Karpas-422 (cell line): Measurements from ENCODE around the gene PIGN. TPM values are rescaled to one million over a fixed set of nuclear protein-coding genes. Genes with fewer than 3 reads are reported as not detected.
"Not testable (repeated sequence)": the region's sequence is repeated elsewhere in the genome, so short reads cannot be mapped to it uniquely, and the experiment has no call there.

Source experiments
- DNase-seq: peaks from one replicate; pipeline ENCODE4 v3.0.0-alpha.2; 2015
- H2AFZ ChIP-seq: fragments of 200-600 bp; sonication (generic); 2 replicates; pipeline ENCODE4 v1.6.1; 2014; ENCODE audit warnings: antibody characterized with exemption, low read length, mixed read lengths
- H3K27ac ChIP-seq: fragments of 200-600 bp; sonication (generic); 2 replicates; pipeline ENCODE4 v1.5.1; 2014; ENCODE audit warnings: mild to moderate bottlenecking, low read length, moderate library complexity
- H3K27me3 ChIP-seq: fragments of 200-600 bp; sonication (generic); 2 replicates; pipeline ENCODE4 v1.6.1; 2014; ENCODE audit warnings: low read length, mixed read lengths
- H3K36me3 ChIP-seq: fragments of 200-600 bp; sonication (generic); 2 replicates; pipeline ENCODE4 v1.6.1; 2014; ENCODE audit warnings: low read length, mixed read lengths; ENCODE audit not compliant: insufficient read depth
- H3K4me1 ChIP-seq: fragments of 200-600 bp; sonication (generic); 2 replicates; pipeline ENCODE4 v1.6.1; 2014; ENCODE audit warnings: mild to moderate bottlenecking, low read length, mixed read lengths
- H3K4me2 ChIP-seq: fragments of 200-600 bp; sonication (generic); 2 replicates; pipeline ENCODE4 v1.6.1; 2014; ENCODE audit warnings: low read length, low read depth, mild to moderate bottlenecking; ENCODE audit not compliant: poor library complexity, severe bottlenecking
- H3K4me3 ChIP-seq: fragments of 200-600 bp; sonication (generic); 2 replicates; pipeline ENCODE4 v1.5.1; 2014; ENCODE audit warnings: mild to moderate bottlenecking, antibody characterized with exemption, low read length, mixed read lengths
- H3K79me2 ChIP-seq: fragments of 200-600 bp; sonication (generic); 2 replicates; pipeline ENCODE4 v1.6.1; 2014; ENCODE audit warnings: mild to moderate bottlenecking, low read length, mixed read lengths
- H3K9ac ChIP-seq: fragments of 200-600 bp; sonication (generic); 2 replicates; pipeline ENCODE4 v1.6.0; 2014; ENCODE audit warnings: low read length
- H3K9me2 ChIP-seq: fragments of 200-600 bp; sonication (generic), shearing (Covaris generic); replicated peaks from 2 replicates; pipeline ENCODE4 v1.6.0; 2014; ENCODE audit warnings: mild to moderate bottlenecking, low read length, moderate library complexity; ENCODE audit not compliant: insufficient read depth
- H3K9me3 ChIP-seq: fragments of 300-700, 200-600 bp; sonication (generic); 2 replicates; pipeline ENCODE4 v1.6.1; 2014; ENCODE audit warnings: low read length, mixed read lengths
- H4K20me1 ChIP-seq: fragments of 200-600 bp; sonication (generic); 2 replicates; pipeline ENCODE4 v1.6.1; 2014; ENCODE audit warnings: mild to moderate bottlenecking, antibody characterized with exemption, low read length, low read depth; ENCODE audit not compliant: insufficient read depth
- total RNA-seq: library from RNA; depleted of rRNA; stranded (reverse); fragments of >200 nt; shearing (Covaris generic); gene quantifications from 2 replicates; pipeline ENCODE4 v1.2.3, GENCODE V29; 2014; ENCODE audit warnings: low replicate concordance

The PIGN gene
- total RNA-seq, 1 experiment from 2014 or later, result 68.5 TPM

GRCh38 chr18:62172298-62172697, 14.6 kb downstream of the PIGN start:
- H3K4me1 ChIP-seq, result peaks cover 4% of the 10 kb centered on the region; the same call in 1 of the 2 replicates

GRCh38 chr18:62170857-62171256, 16.0 kb downstream of the PIGN start:
- peaks cover 4% of the 10 kb centered on the region; the same call in 1 of the 2 replicates for H3K4me1 ChIP-seq
- no peak for DNase-seq
- peaks cover 7% of the 10 kb centered on the region; the same call in 1 of the 2 replicates for H3K36me3 ChIP-seq

More at GRCh38 chr18:62172298-62172697, 14.6 kb downstream of the PIGN start:
- H3K27me3 ChIP-seq, result no peaks in the 10 kb centered on the region
- peaks cover 7% of the 10 kb centered on the region; the same call in 1 of the 2 replicates for H3K36me3 ChIP-seq
- no peaks in the 10 kb centered on the region for H3K9me3 ChIP-seq
- H3K79me2 ChIP-seq, result peaks cover 96% of the 10 kb centered on the region
- H3K9ac ChIP-seq, result no peak overlapping the region
- DNase-seq, result no peak
- no peaks in the 10 kb centered on the region for H3K9me2 ChIP-seq
- H4K20me1 ChIP-seq, result no peaks in the 10 kb centered on the region
- no peak overlapping the region for H2AFZ ChIP-seq
- no peak overlapping the region for H3K27ac ChIP-seq
- no peak overlapping the region for H3K4me2 ChIP-seq
- no peak overlapping the region for H3K4me3 ChIP-seq

GRCh38 chr18:62166524-62166923, 20.3 kb downstream of the PIGN start:
- H3K4me2 ChIP-seq, H3K9me2 ChIP-seq: not testable (repeated sequence)
- H3K79me2 ChIP-seq, result peaks cover 85% of the 10 kb centered on the region

More at GRCh38 chr18:62170857-62171256, 16.0 kb downstream of the PIGN start:
- Histone ChIP-seq H3K27ac (no peak overlapping the region), H3K4me2 (no peak overlapping the region), H4K20me1 (no peaks in the 10 kb centered on the region), H3K27me3 (no peaks in the 10 kb centered on the region), H3K9me2 (no peaks in the 10 kb centered on the region), H3K9me3 (no peaks in the 10 kb centered on the region), H3K79me2 (peaks cover 86% of the 10 kb centered on the region), H3K4me3 (no peak overlapping the region), H2AFZ (no peak overlapping the region), H3K9ac (no peak overlapping the region)

GRCh38 chr18:62165583-62165982, 21.3 kb downstream of the PIGN start:
- peaks cover 14% of the 10 kb centered on the region for H3K4me1 ChIP-seq
- peaks cover 83% of the 10 kb centered on the region for H3K79me2 ChIP-seq
- H3K9ac ChIP-seq, result no peak overlapping the region
- no peak for DNase-seq
- H3K9me2 ChIP-seq, result no peaks in the 10 kb centered on the region
- H3K4me2 ChIP-seq, result no peak overlapping the region
- no peaks in the 10 kb centered on the region for H3K27me3 ChIP-seq
- H4K20me1 ChIP-seq, result no peaks in the 10 kb centered on the region
- H3K27ac ChIP-seq, result no peak overlapping the region
- peaks cover 14% of the 10 kb centered on the region for H3K36me3 ChIP-seq
- no peak overlapping the region for H3K4me3 ChIP-seq
- no peak overlapping the region for H2AFZ ChIP-seq
- H3K9me3 ChIP-seq, result no peaks in the 10 kb centered on the region; the same call in 1 of the 2 replicates

More at GRCh38 chr18:62166524-62166923, 20.3 kb downstream of the PIGN start:
- H3K27me3 ChIP-seq, H3K9me3 ChIP-seq, H3K9ac ChIP-seq, H3K27ac ChIP-seq, DNase-seq, H4K20me1 ChIP-seq, H2AFZ ChIP-seq, H3K4me3 ChIP-seq, H3K36me3 ChIP-seq: not testable (repeated sequence)
- H3K4me1 ChIP-seq, result peaks cover 14% of the 10 kb centered on the region

GRCh38 chr18:62164855-62165487, 21.9 kb downstream of the PIGN start:
- Histone ChIP-seq H2AFZ (no peak overlapping the region), H4K20me1 (no peaks in the 10 kb centered on the region), H3K4me1 (peaks cover 14% of the 10 kb centered on the region), H3K9me3 (no peaks in the 10 kb centered on the region; the same call in 1 of the 2 replicates), H3K27me3 (no peaks in the 10 kb centered on the region), H3K4me2 (no peak overlapping the region), H3K27ac (no peak overlapping the region), H3K4me3 (no peak overlapping the region), H3K9me2 (no peaks in the 10 kb centered on the region), H3K79me2 (peaks cover 80% of the 10 kb centered on the region), H3K36me3 (peaks cover 14% of the 10 kb centered on the region), H3K9ac (no peak overlapping the region)
- no peak for DNase-seq

GRCh38 chr18:62164310-62164709, 22.5 kb downstream of the PIGN start:
- H3K27ac ChIP-seq, result no peak overlapping the region

GRCh38 chr18:62157843-62158242, 29.0 kb downstream of the PIGN start:
- DNase-seq, result no peak
- H3K36me3 ChIP-seq, result peaks cover 33% of the 10 kb centered on the region; the same call in 1 of the 2 replicates
- no peaks in the 10 kb centered on the region for H3K27me3 ChIP-seq
- H3K9me2 ChIP-seq, result no peaks in the 10 kb centered on the region
- H3K4me1 ChIP-seq, result peaks cover 6% of the 10 kb centered on the region
- no peak overlapping the region for H3K4me3 ChIP-seq
- no peak overlapping the region for H3K9ac ChIP-seq
- H2AFZ ChIP-seq, result no peak overlapping the region
- H3K9me3 ChIP-seq, result no peaks in the 10 kb centered on the region
- H4K20me1 ChIP-seq, result no peaks in the 10 kb centered on the region
- H3K27ac ChIP-seq, result no peak overlapping the region
- peaks cover 25% of the 10 kb centered on the region for H3K79me2 ChIP-seq
- no peak overlapping the region for H3K4me2 ChIP-seq

More at GRCh38 chr18:62164310-62164709, 22.5 kb downstream of the PIGN start:
- peaks cover 74% of the 10 kb centered on the region for H3K79me2 ChIP-seq
- H3K36me3 ChIP-seq, result peaks cover 16% of the 10 kb centered on the region
- peaks cover 10% of the 10 kb centered on the region for H3K4me1 ChIP-seq
- H3K4me3 ChIP-seq, result no peak overlapping the region
- H3K9me3 ChIP-seq, result no peaks in the 10 kb centered on the region; the same call in 1 of the 2 replicates
- H3K9ac ChIP-seq, result no peak overlapping the region
- H3K9me2 ChIP-seq, result no peaks in the 10 kb centered on the region
- no peak overlapping the region for H2AFZ ChIP-seq
- no peak overlapping the region for H3K4me2 ChIP-seq
- no peaks in the 10 kb centered on the region for H3K27me3 ChIP-seq
- H4K20me1 ChIP-seq, result no peaks in the 10 kb centered on the region
- no peak for DNase-seq

GRCh38 chr18:62152844-62153243, 34.0 kb downstream of the PIGN start:
- Histone ChIP-seq H3K4me3 (no peak overlapping the region), H3K36me3 (peaks cover 25% of the 10 kb centered on the region; the same call in 1 of the 2 replicates), H3K79me2 (peaks cover 7% of the 10 kb centered on the region; the same call in 1 of the 2 replicates), H3K4me2 (no peak overlapping the region), H3K4me1 (peaks cover 12% of the 10 kb centered on the region), H3K27ac (no peak overlapping the region), H3K9me2 (no peaks in the 10 kb centered on the region), H3K27me3 (no peaks in the 10 kb centered on the region), H2AFZ (no peak overlapping the region), H3K9ac (no peak overlapping the region), H3K9me3 (no peaks in the 10 kb centered on the region), H4K20me1 (no peaks in the 10 kb centered on the region)
- peak; percentile 46 for DNase-seq
